ENCODE measurements around the gene JAKMIP1.

DNA sequence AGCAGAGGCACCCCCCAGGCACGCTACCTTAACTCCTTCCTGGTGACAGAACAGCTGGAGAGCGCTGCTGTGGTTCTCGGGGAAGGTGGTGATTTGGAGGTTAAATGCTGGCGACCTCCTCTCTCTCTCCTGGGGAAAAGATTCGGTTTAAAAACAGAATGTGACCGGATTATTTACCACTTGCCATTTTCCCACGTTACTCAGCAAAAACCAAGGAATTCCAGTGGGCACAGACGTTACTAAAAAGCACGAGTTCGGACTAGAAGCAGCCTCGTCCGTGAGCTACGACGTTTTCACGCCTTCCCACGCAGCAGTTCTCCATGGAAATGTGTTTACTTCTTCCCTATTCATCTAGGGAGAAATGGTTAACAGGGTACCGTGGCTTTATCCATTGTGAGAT lies 149.8 kb downstream of the JAKMIP1 start:
- TF ChIP-seq, protein P1, sequence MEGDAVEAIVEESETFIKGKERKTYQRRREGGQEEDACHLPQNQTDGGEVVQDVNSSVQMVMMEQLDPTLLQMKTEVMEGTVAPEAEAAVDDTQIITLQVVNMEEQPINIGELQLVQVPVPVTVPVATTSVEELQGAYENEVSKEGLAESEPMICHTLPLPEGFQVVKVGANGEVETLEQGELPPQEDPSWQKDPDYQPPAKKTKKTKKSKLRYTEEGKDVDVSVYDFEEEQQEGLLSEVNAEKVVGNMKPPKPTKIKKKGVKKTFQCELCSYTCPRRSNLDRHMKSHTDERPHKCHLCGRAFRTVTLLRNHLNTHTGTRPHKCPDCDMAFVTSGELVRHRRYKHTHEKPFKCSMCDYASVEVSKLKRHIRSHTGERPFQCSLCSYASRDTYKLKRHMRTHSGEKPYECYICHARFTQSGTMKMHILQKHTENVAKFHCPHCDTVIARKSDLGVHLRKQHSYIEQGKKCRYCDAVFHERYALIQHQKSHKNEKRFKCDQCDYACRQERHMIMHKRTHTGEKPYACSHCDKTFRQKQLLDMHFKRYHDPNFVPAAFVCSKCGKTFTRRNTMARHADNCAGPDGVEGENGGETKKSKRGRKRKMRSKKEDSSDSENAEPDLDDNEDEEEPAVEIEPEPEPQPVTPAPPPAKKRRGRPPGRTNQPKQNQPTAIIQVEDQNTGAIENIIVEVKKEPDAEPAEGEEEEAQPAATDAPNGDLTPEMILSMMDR (IDR thresholded peaks at IDR 0.05), result no peak
- no peak for TF ChIP-seq EZH2 (IDR thresholded peaks at IDR 0.05)
- no peak for TF ChIP-seq EZH2phosphoT487 (IDR thresholded peaks at IDR 0.05)

Data from neural progenitor cell (in vitro differentiated cells).